Breast epithelium (tissue), 3 donors: ENCODE data around the gene ZCCHC17.

Source experiments
- POLR2A ChIP-seq: fragments of 450-650 bp; IDR thresholded peaks from one replicate; pipeline ENCODE4 v1.6.1; 2016; ENCODE audit warnings: antibody characterized with exemption, mild to moderate bottlenecking, moderate library complexity
- POLR2AphosphoS5 ChIP-seq, 3 donors: sonication (generic); formaldehyde crosslinking; IDR thresholded peaks; one replicate each; pipeline ENCODE4 v1.6.1; 2017; ENCODE audit warnings: antibody characterized with exemption in 3 of 3
- TF ChIP-seq, protein P1 (sequence below), 3 donors: fragments of 450-650 bp; IDR thresholded peaks; one replicate each; pipeline ENCODE4 v1.5.1; 2016 to 2017; ENCODE audit warnings: antibody characterized with exemption in 3 of 3, mild to moderate bottlenecking in 3 of 3, moderate library complexity in 3 of 3

- TF ChIP-seq, protein P1, sequence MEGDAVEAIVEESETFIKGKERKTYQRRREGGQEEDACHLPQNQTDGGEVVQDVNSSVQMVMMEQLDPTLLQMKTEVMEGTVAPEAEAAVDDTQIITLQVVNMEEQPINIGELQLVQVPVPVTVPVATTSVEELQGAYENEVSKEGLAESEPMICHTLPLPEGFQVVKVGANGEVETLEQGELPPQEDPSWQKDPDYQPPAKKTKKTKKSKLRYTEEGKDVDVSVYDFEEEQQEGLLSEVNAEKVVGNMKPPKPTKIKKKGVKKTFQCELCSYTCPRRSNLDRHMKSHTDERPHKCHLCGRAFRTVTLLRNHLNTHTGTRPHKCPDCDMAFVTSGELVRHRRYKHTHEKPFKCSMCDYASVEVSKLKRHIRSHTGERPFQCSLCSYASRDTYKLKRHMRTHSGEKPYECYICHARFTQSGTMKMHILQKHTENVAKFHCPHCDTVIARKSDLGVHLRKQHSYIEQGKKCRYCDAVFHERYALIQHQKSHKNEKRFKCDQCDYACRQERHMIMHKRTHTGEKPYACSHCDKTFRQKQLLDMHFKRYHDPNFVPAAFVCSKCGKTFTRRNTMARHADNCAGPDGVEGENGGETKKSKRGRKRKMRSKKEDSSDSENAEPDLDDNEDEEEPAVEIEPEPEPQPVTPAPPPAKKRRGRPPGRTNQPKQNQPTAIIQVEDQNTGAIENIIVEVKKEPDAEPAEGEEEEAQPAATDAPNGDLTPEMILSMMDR (IDR thresholded peaks at IDR 0.05): peak; percentile 18 to 49 (median 44)
- TF ChIP-seq POLR2AphosphoS5 (IDR thresholded peaks at IDR 0.05) (no peak), POLR2A (no peak)
Measured at GRCh38 chr1:31335007-31335406, 38.2 kb downstream of the ZCCHC17 start.
